CD4-positive, alpha-beta T cell treated with Interleukin-21 for 1 hour (primary cell): Measurements from ENCODE around the gene DUSP12.
"Not testable (repeated sequence)": the region's sequence is repeated elsewhere in the genome, so short reads cannot be mapped to it uniquely, and the experiment has no call there.

Source experiments
- DNase-seq: peaks from one replicate; pipeline ENCODE4 v3.0.0-alpha.2; 2020

DUSP12 gene

DNA sequence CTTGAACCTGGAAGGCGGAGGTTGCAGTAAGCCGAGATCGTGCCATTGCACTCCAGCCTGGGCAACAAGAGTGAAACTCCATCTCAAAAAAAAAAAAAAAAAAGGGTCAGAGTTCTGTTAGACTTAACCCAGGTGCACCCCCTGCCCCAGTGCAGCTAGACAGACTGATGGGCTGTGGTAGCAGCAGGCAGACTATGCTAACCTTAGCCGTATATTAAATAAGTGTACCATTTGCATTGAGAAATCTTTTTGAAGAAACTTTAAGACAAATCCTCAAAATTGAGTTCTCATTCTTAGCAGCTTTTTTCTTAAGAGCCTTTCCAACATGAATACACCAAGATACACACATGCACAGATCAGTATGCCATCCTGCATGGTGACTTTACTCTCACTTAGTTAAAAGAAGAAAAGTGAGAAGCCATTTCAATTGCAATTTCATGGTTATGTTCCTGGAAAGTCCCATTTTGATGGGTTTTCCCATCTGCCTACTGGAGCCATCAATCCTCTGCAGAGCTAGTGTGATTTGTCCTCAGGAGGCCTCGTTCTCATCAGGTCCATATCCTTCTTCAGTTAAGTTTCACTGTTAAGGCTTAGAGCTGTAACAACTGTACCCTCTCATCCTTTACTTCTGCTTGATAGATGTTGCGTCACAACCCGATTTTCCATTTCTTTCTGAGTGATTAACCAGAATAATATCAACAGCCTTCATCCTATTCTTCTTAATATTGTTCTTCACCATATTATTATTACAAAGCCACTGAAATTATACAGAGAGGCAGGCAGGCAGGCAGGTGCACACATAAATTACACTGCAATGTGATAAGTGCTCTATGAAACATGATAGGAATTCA lies 21.0 kb upstream of the DUSP12 start:
- no peak for DNase-seq

DNA sequence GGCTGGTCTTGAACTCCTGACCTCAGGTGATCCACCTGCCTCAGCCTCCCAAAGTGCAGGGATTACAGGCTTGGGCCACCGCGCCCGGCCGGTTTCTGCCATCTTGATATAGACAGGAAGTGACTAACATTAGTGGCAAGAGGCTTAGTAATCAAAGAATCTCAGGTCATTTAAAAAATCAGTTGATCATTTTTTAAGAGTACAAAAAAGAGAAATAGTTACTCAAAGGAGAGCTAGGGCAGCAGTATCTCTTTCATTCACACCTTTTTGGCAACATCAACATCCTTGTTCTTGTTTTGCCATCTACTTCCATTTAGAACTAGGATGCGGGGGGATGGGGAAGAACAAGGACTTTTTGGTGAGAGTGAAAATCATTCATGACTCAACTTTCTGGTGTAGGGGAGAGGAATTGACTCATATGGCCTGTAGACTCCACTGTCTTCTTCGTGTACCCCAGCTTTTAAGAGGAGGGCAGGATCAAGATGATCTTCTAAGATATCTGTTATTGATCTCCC lies 19.5 kb upstream of the DUSP12 start:
- no peak for DNase-seq

DNA sequence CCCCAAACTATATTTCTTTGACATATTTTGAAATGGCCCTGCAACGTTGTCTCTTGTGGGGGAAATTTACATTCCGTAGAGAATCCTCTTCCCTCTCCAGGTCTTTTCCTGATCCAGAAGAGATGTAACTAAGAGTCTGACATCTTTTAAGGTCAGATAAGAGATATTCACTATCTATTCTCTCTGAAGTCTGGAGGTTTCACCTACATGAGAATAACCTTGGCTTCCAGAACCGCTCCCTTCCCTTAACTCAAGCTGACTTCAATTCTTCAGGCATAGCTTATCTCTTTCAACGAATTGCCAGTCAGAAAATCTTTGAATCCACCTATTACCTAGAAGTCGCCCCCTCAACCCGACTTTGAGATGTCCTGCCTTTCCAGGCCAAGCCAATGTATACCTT lies 18.3 kb upstream of the DUSP12 start:
- DNase-seq: no peak

DNA sequence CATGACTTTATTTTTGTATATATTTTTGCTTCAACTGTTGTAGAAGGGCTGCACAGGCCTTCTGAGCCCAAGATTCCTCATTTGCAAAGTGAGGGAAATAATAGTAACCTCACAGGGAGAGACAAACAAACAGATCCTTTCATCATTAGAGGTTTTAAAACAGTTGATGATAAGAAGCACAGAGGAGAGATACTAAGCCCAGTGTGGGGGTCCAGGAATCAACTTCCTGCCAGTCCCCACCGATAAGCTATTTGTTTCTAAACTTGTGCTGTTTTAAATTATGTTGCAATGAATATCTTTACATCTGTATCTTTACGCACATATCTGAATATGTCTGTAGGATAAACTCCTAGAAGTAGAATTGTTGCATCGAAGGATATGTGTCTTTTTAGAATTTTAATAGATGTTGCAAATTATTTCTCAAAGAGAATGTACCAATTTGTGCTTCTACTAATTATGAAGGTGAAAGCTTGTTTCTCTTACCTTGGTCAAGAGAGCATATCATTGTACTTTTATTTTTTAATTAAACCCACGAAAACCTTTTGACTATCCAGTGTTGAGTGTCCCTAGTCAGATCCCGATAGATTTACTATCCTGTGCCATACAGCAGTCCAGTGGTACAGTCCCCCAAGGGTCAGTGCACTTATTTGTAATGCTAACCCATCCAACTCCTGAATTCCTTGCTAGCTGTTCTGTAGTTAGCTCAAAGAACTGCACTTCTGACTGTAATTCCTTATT lies 17.4 kb upstream of the DUSP12 start:
- no peak for DNase-seq

DNA sequence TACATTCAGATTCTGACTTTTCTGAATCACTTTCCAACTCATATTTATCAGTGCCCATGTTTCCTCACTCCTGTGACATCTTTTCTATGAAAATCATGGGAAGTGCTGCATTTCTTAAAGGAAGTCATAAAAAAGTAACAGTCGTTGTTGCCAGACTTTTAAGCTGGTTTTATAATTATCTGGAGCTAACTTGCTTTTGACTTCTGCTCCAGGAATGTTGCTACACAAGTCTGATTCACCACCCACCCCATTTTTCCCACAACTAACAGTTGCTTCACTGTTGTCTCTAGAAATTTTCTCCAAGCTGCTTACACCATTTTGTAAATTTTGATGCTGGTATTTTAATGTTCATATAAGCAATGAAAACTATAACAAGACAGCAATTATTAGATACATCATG lies 16.1 kb upstream of the DUSP12 start:
- no peak for DNase-seq

DNA sequence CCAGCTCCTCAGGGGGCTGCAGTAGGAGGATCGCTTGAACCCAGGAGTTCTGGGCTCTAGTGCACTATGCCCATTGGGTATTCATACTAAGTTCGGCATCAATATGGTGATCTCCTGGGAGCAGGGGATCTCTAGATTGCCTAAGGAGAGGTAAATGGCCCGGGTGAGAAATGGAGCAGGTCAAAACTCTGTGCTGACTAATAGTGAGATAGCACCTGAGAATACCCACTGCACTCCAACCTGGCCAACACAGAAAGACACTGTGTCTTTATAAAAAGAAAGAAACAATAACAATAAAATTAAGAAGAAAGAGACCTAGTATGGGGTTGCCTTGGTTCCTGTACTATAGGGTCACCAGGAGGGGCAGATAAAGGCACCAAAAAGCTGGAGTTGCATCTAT lies 13.7 kb upstream of the DUSP12 start:
- DNase-seq: no peak

DNA sequence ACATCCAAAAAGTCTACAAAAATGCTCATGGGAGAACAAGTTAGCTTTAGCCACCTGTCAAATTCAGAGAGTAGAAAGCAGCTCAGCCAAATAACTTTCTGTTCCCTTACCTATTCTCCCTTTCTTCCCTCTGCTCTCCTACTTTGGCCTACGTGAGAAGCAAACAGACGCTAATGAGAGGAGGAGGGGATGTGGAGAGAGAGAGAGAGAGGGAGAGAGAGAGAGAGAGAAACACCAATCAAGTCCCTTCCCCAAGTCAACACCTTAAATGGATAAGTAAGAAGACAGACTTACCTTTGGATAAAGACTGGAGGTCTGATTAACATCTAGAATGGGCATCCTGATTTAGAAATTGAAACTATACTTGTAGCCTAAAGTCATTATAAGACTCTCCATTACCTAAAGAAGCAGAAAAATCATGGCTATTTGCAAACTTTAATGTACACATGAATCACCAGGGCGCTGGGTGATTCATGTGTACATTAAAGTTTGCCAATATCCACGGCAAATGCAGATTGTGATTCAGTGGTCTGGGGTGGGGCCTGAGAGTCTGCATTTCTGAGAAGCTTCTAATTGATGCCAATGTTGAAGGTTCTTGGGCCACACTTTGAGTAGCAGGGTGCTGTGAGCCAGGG lies 13.1 kb upstream of the DUSP12 start:
- no peak for DNase-seq

DNA sequence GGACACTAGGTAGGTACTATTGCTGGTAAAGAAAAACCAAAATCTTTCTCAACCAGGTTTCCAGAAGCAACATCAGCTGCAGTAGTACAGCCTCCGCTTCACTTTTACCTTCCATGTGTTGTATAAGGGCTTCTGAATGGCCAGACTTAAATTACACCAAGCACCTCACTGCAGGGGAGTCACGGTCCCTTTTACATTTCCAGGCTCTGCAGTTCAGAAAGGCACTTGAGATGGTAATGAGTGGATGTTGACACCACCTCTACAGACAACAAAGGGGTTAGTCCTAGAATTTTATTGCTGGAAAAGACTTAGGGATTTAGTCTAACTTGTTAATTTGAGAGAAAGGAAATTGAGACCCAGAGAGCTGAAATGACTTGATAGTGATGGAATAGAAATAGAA lies 12.0 kb upstream of the DUSP12 start:
- DNase-seq: no peak

DNA sequence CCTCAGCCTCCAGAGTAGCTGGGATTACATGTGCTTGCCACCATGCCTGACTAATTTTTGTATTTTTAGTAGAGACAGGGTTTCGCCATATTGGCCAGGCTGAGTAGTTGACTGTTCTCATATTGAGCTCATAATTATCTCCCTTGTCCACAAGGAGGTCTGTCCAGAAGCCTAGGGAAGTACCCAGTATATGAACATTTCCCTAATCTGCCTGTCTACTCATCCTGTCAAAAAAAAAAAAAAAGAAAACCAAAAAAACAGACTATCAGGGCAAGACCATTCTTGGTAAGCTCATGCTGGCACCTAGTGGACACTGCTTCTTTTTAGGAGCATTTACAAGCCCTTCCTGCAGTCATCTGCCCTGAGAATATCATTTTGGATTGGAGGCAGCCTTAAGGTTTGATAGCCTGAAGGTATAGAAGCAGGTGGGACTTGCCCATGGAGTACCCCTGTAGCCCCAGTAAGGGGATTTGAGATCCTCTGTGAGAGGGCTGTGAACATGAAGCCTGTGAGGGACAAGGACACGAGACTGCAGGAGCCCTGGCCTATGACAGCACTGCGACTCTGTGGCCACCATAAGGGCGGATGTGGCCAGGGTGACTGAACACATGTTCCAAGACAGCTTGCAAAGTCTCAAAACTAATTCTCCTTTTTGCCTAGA lies 10.8 kb upstream of the DUSP12 start:
- DNase-seq: peak; percentile 67

DNA sequence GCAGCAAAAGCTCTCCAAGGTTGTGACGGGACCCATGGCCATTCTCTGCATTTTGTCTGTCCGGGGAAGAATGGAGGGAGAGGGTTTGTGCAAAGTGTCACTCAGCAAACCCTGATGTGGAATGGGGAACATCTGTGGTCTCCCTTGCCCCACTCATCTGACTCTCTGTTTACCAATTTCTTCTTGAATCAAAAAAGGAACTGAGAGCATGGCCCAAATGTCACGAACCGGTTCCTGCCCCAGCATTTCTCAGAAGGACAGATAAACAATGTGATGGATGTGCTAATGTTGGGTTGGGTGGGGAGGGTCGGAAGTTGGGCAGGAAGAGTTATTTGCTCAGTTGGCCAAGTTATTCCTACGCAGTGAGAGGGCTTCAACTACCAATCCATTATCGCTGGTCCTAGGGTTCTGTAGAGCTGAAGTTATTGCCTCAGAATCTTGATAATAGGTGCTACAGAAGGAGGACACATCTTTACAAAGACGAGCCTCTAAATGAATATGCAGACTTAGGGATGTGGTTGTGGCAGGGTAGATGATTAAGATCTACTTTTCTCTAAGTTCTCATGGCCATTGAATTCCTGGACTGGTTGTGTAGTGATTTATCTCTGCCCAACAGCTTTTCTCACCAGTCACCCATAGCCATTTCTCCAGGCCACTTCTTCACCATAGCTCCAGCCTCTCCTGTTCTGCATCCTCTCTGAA lies 9.6 kb upstream of the DUSP12 start:
- no peak for DNase-seq

DNA sequence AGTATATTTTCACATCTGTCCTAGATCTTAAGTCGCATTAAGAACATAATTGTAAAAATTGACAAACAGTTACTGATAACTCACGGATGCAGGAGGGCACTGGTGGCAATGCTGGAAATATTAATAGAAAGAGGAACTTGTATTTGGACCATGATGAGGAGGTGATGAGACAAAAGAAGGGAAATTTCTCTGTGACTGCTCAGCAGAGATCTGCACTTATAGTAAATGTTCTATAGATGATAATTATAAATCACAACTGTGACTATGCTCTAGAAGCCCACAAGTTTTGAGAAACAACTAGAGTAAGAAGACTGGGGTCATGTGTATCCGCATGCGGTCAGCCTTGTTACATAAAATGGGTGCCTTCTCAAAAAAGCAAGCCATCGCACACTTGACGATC lies 8.7 kb upstream of the DUSP12 start:
- no peak for DNase-seq

DNA sequence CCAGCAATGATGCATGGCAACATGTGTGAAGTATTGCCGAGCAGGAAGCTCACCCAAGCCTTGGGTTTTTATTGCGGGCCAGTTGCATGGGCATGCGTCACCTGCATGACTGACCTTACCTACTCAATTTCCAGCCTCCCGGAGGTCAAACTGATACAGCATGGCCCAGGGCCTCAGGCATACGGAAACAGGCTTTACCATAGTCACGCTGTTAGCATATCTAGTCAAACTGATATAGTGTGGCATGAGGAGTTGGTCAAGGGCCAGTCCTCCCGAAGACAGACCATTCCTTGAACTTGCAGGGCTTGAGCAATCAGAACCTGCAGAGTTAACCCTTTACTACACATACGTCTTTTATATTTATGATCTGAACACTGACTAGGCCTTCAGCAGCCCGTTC lies 6.4 kb upstream of the DUSP12 start:
- DNase-seq: no peak

DNA sequence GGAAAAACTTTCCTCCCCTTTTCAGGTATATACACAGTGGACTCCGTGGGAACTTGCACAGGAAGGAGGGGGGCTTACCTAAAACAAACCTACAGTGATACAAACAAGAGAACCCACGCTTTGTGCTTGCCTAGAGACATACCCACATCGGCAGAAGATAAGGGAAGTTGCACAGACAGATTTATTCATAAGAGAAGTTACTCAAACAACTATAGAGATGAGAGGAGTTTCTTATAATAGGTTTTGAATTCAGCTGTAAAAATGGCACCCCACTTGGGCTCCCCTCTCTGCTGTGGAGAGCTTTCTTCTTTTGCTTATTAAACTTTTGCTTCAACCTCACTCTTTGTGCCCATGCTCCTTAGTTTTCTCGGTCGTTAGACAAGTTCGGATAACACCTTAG lies 1.8 kb upstream of the DUSP12 start:
- DNase-seq: no peak

DNA sequence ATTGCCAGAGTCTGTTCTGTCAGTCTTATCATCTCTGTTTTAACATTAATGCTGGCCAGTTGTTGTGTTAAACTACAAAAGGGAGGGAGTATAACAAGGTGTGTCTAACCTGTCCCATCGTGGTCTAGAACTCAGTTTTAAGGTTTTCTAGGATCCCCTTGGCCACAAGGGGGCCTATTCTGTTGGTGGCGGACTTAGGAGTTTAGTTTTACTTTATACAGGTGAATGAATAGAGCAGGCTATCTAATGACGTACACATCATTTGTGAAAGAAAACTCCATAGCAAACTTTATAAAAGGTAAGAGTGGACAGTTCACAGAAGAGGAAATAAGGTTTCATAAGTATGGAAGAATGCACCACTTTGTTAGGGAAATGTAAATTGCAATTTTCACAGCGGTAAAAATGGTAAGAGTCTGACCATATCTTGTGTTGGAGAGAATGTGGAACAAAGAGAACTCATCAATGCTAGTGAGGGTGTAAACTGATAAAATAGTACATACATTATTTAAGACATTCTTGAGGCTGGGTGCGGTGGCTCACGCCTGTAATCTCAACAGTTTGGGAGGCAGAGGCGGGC lies 14.0 kb downstream of the DUSP12 start:
- peak; percentile 74 for DNase-seq

DNA sequence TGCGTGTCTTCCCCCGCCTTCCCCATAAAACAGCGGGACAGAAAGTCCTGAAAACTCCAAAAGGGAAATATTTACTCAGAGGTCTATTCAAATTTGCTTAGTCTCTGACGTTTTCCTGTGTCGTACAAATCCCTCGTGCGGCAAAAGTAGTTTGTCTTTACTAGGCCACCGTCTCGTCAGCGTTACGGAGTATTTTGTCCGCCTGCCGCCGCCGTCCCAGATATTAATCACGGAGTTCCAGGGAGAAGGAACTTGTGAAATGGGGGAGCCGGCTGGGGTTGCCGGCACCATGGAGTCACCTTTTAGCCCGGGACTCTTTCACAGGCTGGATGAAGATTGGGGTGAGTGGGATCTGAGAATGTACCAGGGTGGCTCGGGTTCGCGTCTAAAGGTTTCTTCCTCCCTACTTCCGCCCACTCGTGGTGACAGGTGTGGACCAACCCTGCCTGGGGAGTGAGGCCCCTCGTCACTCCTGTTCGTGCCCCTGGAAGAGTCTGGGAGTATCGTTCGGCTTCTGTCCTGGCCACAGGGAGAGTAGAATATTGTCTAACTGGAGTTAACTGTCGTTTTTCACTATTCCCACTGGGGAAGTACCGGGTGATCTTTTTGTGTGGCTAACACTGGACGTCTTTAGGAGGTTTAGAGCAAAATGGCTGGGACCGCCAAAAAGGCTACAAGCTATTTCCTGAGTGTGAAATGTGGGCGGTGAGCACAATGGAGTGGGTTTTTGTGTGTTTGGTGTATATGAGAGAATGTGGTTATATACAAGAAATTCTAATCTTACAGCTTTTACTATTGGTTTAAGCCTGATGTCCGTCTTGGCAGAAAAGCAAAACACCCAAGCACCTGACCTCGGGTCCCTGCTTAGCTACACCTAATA lies 16.8 kb downstream of the DUSP12 start, which contains the start of gene ATF6:
ATF6 (plus strand) TSS at position 219 of the 880 bp plus-strand sequence; CDS start at position 260, 41 bp downstream.
- DNase-seq: peak; percentile 89

DNA sequence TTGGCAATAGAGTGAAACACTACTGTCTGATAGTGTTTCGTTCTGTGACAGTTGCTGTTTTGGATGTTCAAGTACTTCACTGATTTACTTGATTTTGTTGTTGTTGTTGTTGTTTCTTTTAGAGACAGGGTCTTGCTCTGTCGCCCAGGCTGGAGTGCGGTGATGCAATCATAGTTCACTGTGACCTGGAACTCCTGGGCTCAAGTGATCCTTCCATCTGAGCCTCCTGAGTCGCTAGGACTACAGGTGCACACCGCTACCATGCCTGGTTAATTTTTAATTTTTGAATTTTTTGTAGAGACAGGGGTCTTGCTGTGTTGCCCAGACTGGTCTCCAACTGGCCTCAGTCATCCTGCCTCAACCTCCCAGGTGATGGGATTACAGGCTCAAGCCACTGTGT lies 18.9 kb downstream of the DUSP12 start:
- DNase-seq: no peak

DNA sequence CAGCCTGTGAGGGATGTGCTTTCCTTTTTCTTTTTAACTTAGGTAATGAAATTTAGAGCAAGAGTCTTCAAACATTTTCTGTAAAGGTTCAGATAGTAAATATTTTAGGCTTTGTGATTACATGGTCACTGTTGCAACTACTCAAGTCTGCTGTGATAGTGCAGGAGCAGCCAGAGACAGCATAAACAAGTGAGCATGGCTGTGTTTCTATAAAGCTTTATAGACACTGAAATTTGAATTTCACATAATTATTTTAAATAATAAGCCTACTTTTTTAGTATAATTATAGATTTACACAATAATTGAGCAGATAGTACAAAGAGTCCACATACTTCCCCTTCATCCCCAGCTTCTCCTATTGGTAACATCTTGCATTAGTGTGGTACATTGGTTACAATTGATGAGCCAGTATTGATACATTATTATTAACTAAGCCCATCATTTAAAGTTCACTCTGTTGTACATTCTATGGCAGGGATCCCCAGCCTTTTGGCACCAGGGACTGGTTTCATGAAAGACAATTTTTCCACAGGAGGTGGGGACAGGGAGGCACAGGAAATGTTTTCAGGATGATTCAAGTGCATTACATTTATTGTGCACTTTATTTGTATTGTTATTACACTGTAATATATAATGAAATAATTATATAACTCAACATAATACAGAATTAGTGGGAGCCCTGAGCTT lies 19.5 kb downstream of the DUSP12 start:
- DNase-seq: no peak

DNA sequence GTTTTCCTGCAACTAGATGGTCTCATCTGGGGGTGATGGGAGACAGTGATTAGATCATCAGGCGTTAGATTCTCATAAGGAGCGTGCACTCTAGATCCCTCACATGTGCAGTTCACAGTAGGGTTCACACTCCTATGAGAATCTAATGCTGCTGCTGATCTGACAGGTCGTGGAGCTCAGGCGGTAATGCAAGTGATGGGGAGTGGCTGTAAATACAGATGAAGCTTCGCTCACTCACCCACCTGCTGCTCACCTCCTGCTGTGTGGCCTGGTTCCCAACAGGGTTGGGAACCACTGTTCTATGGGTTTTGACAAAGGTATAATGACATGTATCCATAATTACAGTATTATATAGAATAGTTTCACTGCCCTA lies 20.1 kb downstream of the DUSP12 start:
- not testable (repeated sequence) for DNase-seq

DNA sequence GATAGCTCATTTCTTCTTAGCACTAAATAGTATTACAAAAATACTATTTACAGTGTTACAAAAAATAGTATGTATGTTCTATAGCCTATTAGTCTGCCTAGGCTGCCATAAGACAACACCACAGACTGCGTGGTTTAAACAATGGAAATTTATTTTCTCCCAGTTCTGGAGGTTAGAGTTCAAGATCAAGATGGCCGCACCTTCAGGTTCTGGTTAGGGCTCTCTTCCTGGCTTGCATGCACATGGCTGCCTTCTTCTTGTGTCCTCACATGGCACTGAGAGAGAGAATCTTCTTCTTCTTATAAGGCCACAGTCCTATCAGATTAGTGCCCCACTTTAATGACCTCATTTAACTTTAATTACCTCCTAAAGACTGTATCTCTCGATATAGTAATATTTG lies 20.7 kb downstream of the DUSP12 start:
- DNase-seq: no peak

DNA sequence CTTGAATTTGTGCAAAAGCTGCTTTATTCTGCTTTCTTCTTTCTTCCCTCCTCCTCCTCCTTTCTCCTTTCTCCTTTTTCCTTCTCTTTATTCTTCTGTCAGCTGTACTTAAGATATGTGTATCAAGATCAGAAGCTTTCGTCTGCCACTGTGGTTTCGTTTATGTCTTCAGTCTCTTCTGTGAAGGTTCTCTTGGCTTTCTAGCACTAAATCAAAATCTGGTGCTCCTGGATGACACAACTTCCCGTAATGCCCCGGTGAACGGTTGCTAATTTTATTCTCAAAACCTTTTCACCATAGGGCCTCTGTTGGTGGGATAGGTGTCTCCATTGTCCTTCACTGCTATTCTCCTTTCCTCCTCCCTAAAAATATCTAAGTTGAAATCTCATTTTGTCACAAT lies 21.6 kb downstream of the DUSP12 start:
- no peak for DNase-seq
